Subcutaneous abdominal adipose tissue (tissue), 5 donors: Measurements from ENCODE around the gene TMEM258.
A peak's percentile ranks its signal among the peaks of the same experiment; 100 is the strongest.

Experiments used
- H3K27ac ChIP-seq: one replicate; pipeline ENCODE4 v1.7.0; 2013; ENCODE audit warnings: low read depth, mild to moderate bottlenecking, inconsistent platforms, low read length, moderate library complexity
- H3K27me3 ChIP-seq, 5 donors: one replicate each; pipeline ENCODE4 v1.7.0; 2013; ENCODE audit warnings: low read length in 5 of 5, inconsistent platforms in 1 of 5; ENCODE audit not compliant: control insufficient read depth in 5 of 5, insufficient read depth in 4 of 5
- H3K36me3 ChIP-seq, 5 donors: one replicate each; pipeline ENCODE4 v1.7.0; 2013; ENCODE audit warnings: low read length in 5 of 5; ENCODE audit not compliant: control insufficient read depth in 5 of 5, insufficient read depth in 5 of 5
- H3K4me1 ChIP-seq, 5 donors: one replicate each; pipeline ENCODE4 v1.7.0; 2013; ENCODE audit warnings: low read length in 5 of 5, mild to moderate bottlenecking in 3 of 5, moderate library complexity in 1 of 5; ENCODE audit not compliant: control insufficient read depth in 5 of 5, insufficient read depth in 5 of 5
- H3K4me3 ChIP-seq, 5 donors: one replicate each; pipeline ENCODE4 v1.7.0; 2013; ENCODE audit warnings: low read length in 5 of 5, low read depth in 1 of 5
- H3K9ac ChIP-seq, 5 donors: one replicate each; pipeline ENCODE4 v1.7.0; 2013; ENCODE audit warnings: low read length in 5 of 5, mild to moderate bottlenecking in 4 of 5, moderate library complexity in 3 of 5
- H3K9me3 ChIP-seq, 5 donors: one replicate each; pipeline ENCODE4 v1.7.0; 2013; ENCODE audit warnings: low read length in 5 of 5; ENCODE audit not compliant: control insufficient read depth in 5 of 5
- donor health status: healthy.
- donor health status: healthy.
- donor health status: healthy.
- donor health status: healthy.
- donor health status: healthy.

TMEM258 gene

DNA sequence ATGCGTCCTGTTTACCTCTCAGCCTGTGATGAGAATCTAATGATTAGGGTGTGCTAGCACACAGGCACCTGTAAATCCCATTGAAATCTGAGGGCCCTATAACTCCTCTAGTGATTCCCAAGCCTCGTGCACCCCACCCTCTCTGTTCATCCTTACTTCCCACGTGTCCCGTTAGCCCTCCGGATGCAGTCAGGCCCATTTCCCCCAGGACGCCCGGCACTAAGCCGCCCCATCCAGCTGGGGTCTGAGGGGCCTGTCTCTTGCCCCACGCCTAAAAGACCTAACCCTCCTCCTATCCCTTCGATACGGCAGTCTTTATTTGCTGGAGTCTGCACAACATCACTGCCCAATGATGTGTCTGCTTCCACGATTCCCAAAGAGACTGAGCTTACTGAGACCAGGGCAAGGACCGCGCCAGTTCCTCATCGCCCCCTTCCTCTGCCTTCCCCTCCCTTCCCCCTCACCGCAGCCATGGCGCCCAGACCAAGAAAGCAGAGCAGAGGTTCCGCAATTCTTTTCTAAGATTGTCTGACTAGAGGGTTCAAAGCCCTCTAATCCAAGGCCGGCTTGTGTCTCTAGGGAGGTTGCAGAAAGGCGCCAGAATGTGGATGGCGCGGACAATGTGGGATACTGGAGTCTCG, 34.7 kb upstream of the TMEM258 start:
- Histone ChIP-seq H3K4me1 (peaks cover 12 to 52% (median 40%) of the 10 kb centered on the region in 5 donors), H3K9ac (peak overlapping the region in 2 of 5 donors; percentile 35 to 54), H3K36me3 (no peaks in the 10 kb centered on the region), H3K9me3 (no peaks in the 10 kb centered on the region), H3K27me3 (peaks cover 0 to 4% (median 0%) of the 10 kb centered on the region in 5 donors), H3K27ac (peak overlapping the region; percentile 55), H3K4me3 (peak overlapping the region; percentile 60 to 77 (median 68))

DNA sequence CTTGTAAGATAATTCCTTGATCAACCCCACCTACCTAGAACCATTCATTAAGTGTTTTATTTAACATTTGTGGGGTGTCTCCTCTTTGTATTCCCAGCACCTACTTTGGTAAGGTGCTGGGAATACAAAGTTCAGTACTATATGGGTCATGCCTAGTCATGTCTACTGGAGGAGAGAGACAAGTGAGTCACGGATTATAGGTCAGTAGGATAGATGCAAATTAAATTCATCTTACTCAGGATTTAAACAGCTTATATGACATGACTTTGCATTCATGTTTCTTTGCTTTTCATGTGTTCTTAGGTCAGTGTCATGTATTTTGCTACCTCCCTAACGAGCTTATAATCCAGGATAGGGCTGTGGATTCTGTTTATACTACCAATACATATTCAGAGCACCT, 27.8 kb upstream of the TMEM258 start:
- Histone ChIP-seq H3K27me3 (no peaks in the 10 kb centered on the region), H3K4me3 (no peak overlapping the region), H3K9ac (no peak overlapping the region), H3K36me3 (no peaks in the 10 kb centered on the region), H3K9me3 (no peaks in the 10 kb centered on the region), H3K27ac (no peak overlapping the region), H3K4me1 (peaks cover 0 to 27% (median 22%) of the 10 kb centered on the region in 5 donors)

DNA sequence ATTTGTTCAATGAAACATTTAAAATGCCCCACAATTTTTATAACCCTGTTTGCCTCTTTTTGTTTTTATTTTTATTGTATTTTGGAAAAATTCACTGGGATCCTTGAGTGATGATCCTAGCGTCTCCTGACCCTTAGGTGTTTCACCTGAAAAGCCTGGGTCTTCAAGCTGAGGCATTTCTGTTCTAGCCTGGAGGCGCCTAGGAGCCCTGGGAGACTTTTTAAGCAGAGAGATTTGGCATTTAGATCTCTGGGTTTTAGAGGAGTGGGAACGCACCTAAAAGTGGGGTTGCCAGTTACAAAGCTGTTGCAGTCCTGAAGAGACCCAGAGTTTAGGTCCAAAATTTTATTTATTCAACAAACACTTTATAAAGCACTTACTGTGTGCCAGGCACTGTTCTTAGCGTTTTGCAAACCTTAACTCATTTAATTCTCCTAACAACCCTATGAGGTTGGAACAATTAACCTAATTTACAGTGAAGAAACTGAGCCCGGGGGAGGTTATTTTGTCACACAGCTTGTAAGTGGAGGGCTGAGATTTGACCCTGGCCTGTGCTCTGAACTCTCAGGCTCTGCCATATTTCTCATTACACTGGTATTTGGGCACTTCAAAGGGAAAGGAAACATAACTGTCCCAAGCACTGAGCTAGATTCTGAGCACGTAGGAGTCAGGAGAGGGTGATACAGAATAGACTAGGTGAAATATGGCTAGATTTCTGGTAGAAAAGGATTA, 25.2 kb upstream of the TMEM258 start:
- no peaks in the 10 kb centered on the region for H3K27me3 ChIP-seq
- peak overlapping the region in 4 of 5 donors; percentile 51 to 90 (median 71) for H3K4me3 ChIP-seq
- peaks cover 0 to 36% (median 28%) of the 10 kb centered on the region in 5 donors for H3K4me1 ChIP-seq
- H3K9me3 ChIP-seq, result no peaks in the 10 kb centered on the region
- H3K9ac ChIP-seq, result peak overlapping the region in 1 of 5 donors; percentile 68
- peaks cover 0 to 4% (median 2%) of the 10 kb centered on the region in 5 donors for H3K36me3 ChIP-seq
- peak overlapping the region; percentile 41 for H3K27ac ChIP-seq

- Histone ChIP-seq H3K4me3 (peak within 1 kb of the TSS; percentile 74 to 90 (median 87)), H3K9ac (peak within 1 kb of the TSS in 4 of 5 donors; percentile 70 to 93 (median 85)), H3K9me3 (no peaks in the 10 kb centered on the region), H3K4me1 (peaks cover 0 to 36% (median 28%) of the 10 kb centered on the region in 5 donors), H3K36me3 (peaks cover 0 to 10% (median 10%) of the 10 kb centered on the region in 5 donors), H3K27me3 (no peaks in the 10 kb centered on the region), H3K27ac (peak within 1 kb of the TSS; percentile 92)
Measured at GRCh38 chr11:61816736-61817455, 24.5 kb upstream of the TMEM258 start, which contains the start of gene FADS1. FADS1 (minus strand) TSS chr11:61817003; CDS start chr11:61816929, 74 bp downstream.

- H3K27me3 ChIP-seq, result no peaks in the 10 kb centered on the region
- H3K4me1 ChIP-seq, result peaks cover 0 to 36% (median 28%) of the 10 kb centered on the region in 5 donors
- H3K4me3 ChIP-seq, result peak overlapping the region; percentile 74 to 90 (median 87)
- peak overlapping the region; percentile 92 for H3K27ac ChIP-seq
- peak overlapping the region in 4 of 5 donors; percentile 70 to 93 (median 85) for H3K9ac ChIP-seq
- H3K9me3 ChIP-seq, result no peaks in the 10 kb centered on the region
- H3K36me3 ChIP-seq, result peaks cover 0 to 15% (median 11%) of the 10 kb centered on the region in 5 donors
Measured at GRCh38 chr11:61815790-61816735, 23.7 kb upstream of the TMEM258 start.

GRCh38 chr11:61814958-61815789, 22.8 kb upstream of the TMEM258 start:
- H3K27ac ChIP-seq, result peak overlapping the region; percentile 92

DNA sequence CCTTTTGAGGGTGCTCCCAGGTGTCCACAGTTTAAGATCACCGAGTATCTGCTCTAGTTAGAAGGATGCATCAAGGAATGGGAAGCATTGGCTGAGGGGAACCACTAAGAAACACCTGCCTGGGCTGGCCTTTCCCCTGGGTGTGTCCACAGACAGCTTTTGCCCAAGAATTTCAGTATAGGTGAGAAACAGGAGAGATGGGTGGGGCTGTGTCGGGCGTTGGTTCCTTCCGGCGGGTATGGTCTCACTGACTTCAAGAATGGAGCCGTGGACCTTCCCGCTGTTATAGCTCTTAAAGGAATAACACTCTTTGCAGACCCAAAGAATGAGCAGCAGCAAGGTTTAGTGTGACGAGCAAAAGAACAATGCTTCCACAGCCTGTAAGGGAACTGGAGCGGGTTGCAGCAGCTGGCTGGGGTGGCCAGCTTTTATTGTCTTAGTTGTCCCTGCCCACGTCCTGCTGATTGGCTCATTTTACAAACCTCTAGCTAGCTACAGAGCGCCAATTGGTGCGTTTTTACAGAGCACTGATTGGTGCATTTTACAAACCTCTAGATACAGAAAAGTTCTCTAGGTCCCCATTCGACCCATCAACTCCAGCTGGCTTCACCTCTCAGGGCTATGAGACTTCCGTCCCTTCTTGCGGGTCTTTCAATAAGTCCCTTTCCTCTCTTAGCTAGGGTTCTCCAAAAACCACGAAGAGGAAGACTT, 22.0 kb upstream of the TMEM258 start:
- H3K27me3 ChIP-seq, result no peaks in the 10 kb centered on the region
- H3K4me1 ChIP-seq, result peaks cover 0 to 36% (median 28%) of the 10 kb centered on the region in 5 donors
- peak overlapping the region; percentile 82 to 90 (median 89) for H3K4me3 ChIP-seq
- H3K9ac ChIP-seq, result peak overlapping the region in 4 of 5 donors; percentile 57 to 73 (median 64)
- peaks cover 0 to 31% (median 27%) of the 10 kb centered on the region in 5 donors for H3K36me3 ChIP-seq
- H3K9me3 ChIP-seq, result no peaks in the 10 kb centered on the region
- peak overlapping the region; percentile 81 for H3K27ac ChIP-seq

More at GRCh38 chr11:61814958-61815789, 22.8 kb upstream of the TMEM258 start:
- Histone ChIP-seq H3K9me3 (no peaks in the 10 kb centered on the region), H3K9ac (peak overlapping the region in 4 of 5 donors; percentile 70 to 93 (median 85)), H3K36me3 (peaks cover 0 to 24% (median 20%) of the 10 kb centered on the region in 5 donors), H3K4me1 (peaks cover 0 to 36% (median 28%) of the 10 kb centered on the region in 5 donors), H3K27me3 (no peaks in the 10 kb centered on the region), H3K4me3 (peak overlapping the region; percentile 82 to 90 (median 89))

DNA sequence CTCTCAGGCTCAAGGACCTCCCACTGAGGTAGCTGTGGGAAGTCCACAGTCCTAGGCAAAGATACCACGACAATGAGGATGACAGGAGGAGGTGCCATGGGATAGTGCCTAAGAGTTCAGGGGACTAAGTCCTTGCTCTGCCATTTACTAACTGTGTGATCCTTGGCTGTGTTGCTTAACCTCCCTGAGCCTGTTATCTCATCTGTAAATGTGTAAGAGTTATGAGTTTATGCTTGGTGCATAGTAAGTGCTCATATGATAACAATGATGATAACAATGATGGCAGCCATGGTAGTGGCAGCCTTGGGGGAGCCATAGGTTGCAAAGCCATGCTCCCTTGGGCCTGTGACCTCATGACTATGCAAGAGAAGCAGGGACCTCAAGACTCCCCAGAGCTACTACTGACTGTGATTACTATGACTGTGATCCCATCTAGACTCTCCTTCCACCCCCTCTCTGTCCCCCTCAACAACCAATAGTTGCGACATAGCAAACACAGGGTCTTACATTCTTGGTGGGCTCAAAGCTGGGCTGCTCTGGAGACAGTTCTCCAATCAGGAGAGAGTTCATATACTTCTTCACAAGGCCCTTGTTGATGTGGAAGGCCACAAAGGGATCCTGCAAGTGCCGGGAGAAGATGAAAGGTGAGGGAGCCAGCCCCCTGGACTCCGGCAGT, 20.5 kb upstream of the TMEM258 start:
- Histone ChIP-seq H3K36me3 (peaks cover 0 to 38% (median 37%) of the 10 kb centered on the region in 5 donors), H3K4me3 (no peak overlapping the region), H3K27me3 (no peaks in the 10 kb centered on the region), H3K27ac (no peak overlapping the region), H3K9ac (no peak overlapping the region), H3K9me3 (no peaks in the 10 kb centered on the region), H3K4me1 (peaks cover 0 to 34% (median 26%) of the 10 kb centered on the region in 5 donors)
